Neuronal stem cell (in vitro differentiated cells): ENCODE results near the gene OR52N2.

ENCODE experiments used
- DNase-seq: peaks from one replicate; pipeline ENCODE4 v3.0.0-alpha.2; 2013; ENCODE audit warnings: low spot score
- H2AFZ ChIP-seq: one replicate; pipeline ENCODE4 v1.6.1; 2013; ENCODE audit warnings: mild to moderate bottlenecking, low read length, inconsistent platforms
- H2AK5ac ChIP-seq: 2 replicates; pipeline ENCODE4 v1.6.1; 2013; ENCODE audit warnings: low read depth, mild to moderate bottlenecking, inconsistent platforms, low read length, moderate library complexity, mixed read lengths
- H2BK120ac ChIP-seq: 2 replicates; pipeline ENCODE4 v1.6.1; 2013; ENCODE audit warnings: low read depth, mild to moderate bottlenecking, inconsistent platforms, low read length, moderate library complexity, mixed read lengths
- H2BK12ac ChIP-seq: one replicate; pipeline ENCODE4 v1.6.1; 2013; ENCODE audit warnings: low read length, inconsistent platforms
- H2BK15ac ChIP-seq: 2 replicates; pipeline ENCODE4 v1.6.1; 2013; ENCODE audit warnings: mild to moderate bottlenecking, low read length, inconsistent platforms, mixed read lengths
- H2BK5ac ChIP-seq: one replicate; pipeline ENCODE4 v1.6.1; 2013; ENCODE audit warnings: inconsistent platforms, mild to moderate bottlenecking, low read length, moderate library complexity
- H3K14ac ChIP-seq: one replicate; pipeline ENCODE4 v1.6.1; 2013; ENCODE audit warnings: low read length, inconsistent platforms
- H3K18ac ChIP-seq: 2 replicates; pipeline ENCODE4 v1.6.1; 2013; ENCODE audit warnings: low read length, inconsistent platforms
- H3K23ac ChIP-seq: 2 replicates; pipeline ENCODE4 v1.6.1; 2013; ENCODE audit warnings: low read depth, mild to moderate bottlenecking, mixed read lengths, low read length, inconsistent platforms; ENCODE audit not compliant: poor library complexity
- H3K27ac ChIP-seq: replicated peaks from 3 replicates; pipeline ENCODE4 v1.5.1; 2013; ENCODE audit warnings: low read length, inconsistent platforms
- H3K27me3 ChIP-seq, 3 experiments: 2 replicates each; pipeline ENCODE4 v1.6.1; 2013; ENCODE audit warnings: low read length in 3 of 3, mild to moderate bottlenecking in 2 of 3, inconsistent platforms in 1 of 3, low read depth in 1 of 3, mixed read lengths in 1 of 3, moderate library complexity in 1 of 3; ENCODE audit not compliant: control insufficient read depth in 3 of 3, insufficient read depth in 3 of 3
- H3K36me3 ChIP-seq, 2 donors: replicated peaks in 1 of 2; 2 replicates each; pipeline ENCODE4 v1.6.1; 2013; ENCODE audit warnings: low read length in 2 of 2; ENCODE audit not compliant: control insufficient read depth in 2 of 2, insufficient read depth in 2 of 2
- H3K4ac ChIP-seq: 2 replicates; pipeline ENCODE4 v1.6.1; 2013; ENCODE audit warnings: inconsistent platforms, mild to moderate bottlenecking, low read length, moderate library complexity
- H3K4me1 ChIP-seq, 2 donors: 1 replicate in 1 of 2; 2 replicates in 1 of 2; pipeline ENCODE4 v1.6.1; 2013; ENCODE audit warnings: low read length in 2 of 2, low read depth in 1 of 2; ENCODE audit not compliant: control insufficient read depth in 2 of 2, insufficient read depth in 1 of 2
- H3K4me2 ChIP-seq: one replicate; pipeline ENCODE4 v1.6.1; 2013; ENCODE audit warnings: mild to moderate bottlenecking, low read length, inconsistent platforms; ENCODE audit not compliant: insufficient read depth, poor library complexity, severe bottlenecking
- H3K4me3 ChIP-seq, 2 donors: 2 replicates each; pipeline ENCODE4 v1.5.1; 2013; ENCODE audit warnings: low read length in 2 of 2, mild to moderate bottlenecking in 2 of 2, inconsistent platforms in 1 of 2, moderate library complexity in 1 of 2
- H3K79me1 ChIP-seq: one replicate; pipeline ENCODE4 v1.6.1; 2013; ENCODE audit warnings: low read depth, mild to moderate bottlenecking, inconsistent platforms, low read length, moderate library complexity
- H3K9ac ChIP-seq: one replicate; pipeline ENCODE4 v1.6.1; 2013; ENCODE audit warnings: mild to moderate bottlenecking, low read depth, low read length, inconsistent platforms; ENCODE audit not compliant: poor library complexity
- H3K9me3 ChIP-seq, 2 donors: replicated peaks in 1 of 2; 2 replicates each; pipeline versions ENCODE3 to v1.6.1; 2013; ENCODE audit warnings: low read length in 2 of 2, mild to moderate bottlenecking in 2 of 2, inconsistent platforms in 1 of 2, low read depth in 1 of 2, mixed read lengths in 1 of 2, moderate library complexity in 1 of 2; ENCODE audit not compliant: control insufficient read depth in 2 of 2, insufficient read depth in 1 of 2
- H4K8ac ChIP-seq: one replicate; pipeline ENCODE4 v1.6.1; 2013; ENCODE audit warnings: low read depth, mild to moderate bottlenecking, inconsistent platforms, low read length, moderate library complexity
- H4K91ac ChIP-seq: one replicate; pipeline ENCODE4 v1.6.1; 2013; ENCODE audit warnings: low read length, low read depth, mild to moderate bottlenecking, inconsistent platforms; ENCODE audit not compliant: poor library complexity
- WGBS, 2 donors: extraction: QIAGEN DNeasy Blood & Tissue Kit; methylation state at CpG; one replicate each; pipeline ENCODE4 v1.1.7; 2013; ENCODE audit warnings: missing lambda C conversion rate in 2 of 2, mixed read lengths in 1 of 2; ENCODE audit not compliant: insufficient read length in 2 of 2, insufficient replicate concordance in 1 of 2; ENCODE audit errors: extremely low coverage in 2 of 2; 5-methylcytosine and 5-hydroxymethylcytosine counted together

The OR52N2 gene

DNA sequence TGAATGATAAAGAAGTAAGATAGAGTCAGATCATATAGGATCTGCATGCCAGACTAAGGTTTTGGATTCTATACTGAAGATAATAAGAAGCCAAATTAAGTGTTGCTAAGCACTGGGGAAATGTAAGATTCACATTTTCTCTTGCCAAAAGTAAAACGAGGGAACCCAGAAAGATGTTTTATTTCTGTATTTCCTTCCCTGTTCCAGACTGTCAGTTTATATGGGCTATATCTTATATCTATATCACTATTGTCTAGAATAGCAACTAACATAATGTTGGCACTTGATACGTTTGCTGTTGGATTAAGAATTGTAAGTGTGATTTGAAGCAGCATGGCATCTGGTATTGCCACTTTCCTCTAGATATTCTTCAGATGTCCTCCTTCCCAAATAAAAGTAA lies 24.7 kb downstream of the OR52N2 start:
- H2BK12ac ChIP-seq: no peak overlapping the region
- H2BK120ac ChIP-seq: no peak overlapping the region
- H3K79me1 ChIP-seq: no peaks in the 10 kb centered on the region
- H3K9ac ChIP-seq: no peak overlapping the region
- no peak overlapping the region for H3K4me2 ChIP-seq
- H2AFZ ChIP-seq: no peak overlapping the region
- no peak overlapping the region for H4K91ac ChIP-seq
- no peak overlapping the region for H4K8ac ChIP-seq
- H3K14ac ChIP-seq: no peak overlapping the region
- H3K4me1 ChIP-seq: no peaks in the 10 kb centered on the region
- no peak overlapping the region for H2BK5ac ChIP-seq
- no peaks in the 10 kb centered on the region for H3K36me3 ChIP-seq
- H3K27ac ChIP-seq: no peak overlapping the region
- H3K4me3 ChIP-seq: no peak overlapping the region
- H3K18ac ChIP-seq: no peak overlapping the region
- no peak for DNase-seq
- H3K9me3 ChIP-seq: no peaks in the 10 kb centered on the region
- no peak overlapping the region for H2AK5ac ChIP-seq
- no peak overlapping the region for H2BK15ac ChIP-seq
- no peak overlapping the region for H3K23ac ChIP-seq
- H3K4ac ChIP-seq: no peak overlapping the region
- H3K27me3 ChIP-seq: no peaks in the 10 kb centered on the region
- no CpG with 5 or more reads among the region's 2 CpGs for WGBS, 2 donors

GRCh38 chr11:5837695-5838094 lies 29.0 kb downstream of the OR52N2 start:
- no peak overlapping the region for H3K4me2 ChIP-seq
- no peak overlapping the region for H3K18ac ChIP-seq
- H2BK5ac ChIP-seq: no peak overlapping the region
- no peak overlapping the region for H3K14ac ChIP-seq
- H4K91ac ChIP-seq: no peak overlapping the region
- no peaks in the 10 kb centered on the region for H3K9me3 ChIP-seq
- no peak overlapping the region for H2AFZ ChIP-seq
- no peaks in the 10 kb centered on the region for H3K79me1 ChIP-seq
- H3K9ac ChIP-seq: no peak overlapping the region
- H3K36me3 ChIP-seq: no peaks in the 10 kb centered on the region
- no peaks in the 10 kb centered on the region for H3K4me1 ChIP-seq
- no peak overlapping the region for H3K23ac ChIP-seq
- H2BK15ac ChIP-seq: no peak overlapping the region
- H2BK120ac ChIP-seq: no peak overlapping the region
- no peaks in the 10 kb centered on the region for H3K27me3 ChIP-seq
- H4K8ac ChIP-seq: no peak overlapping the region
- no peak overlapping the region for H3K27ac ChIP-seq
- H2AK5ac ChIP-seq: no peak overlapping the region
- H2BK12ac ChIP-seq: no peak overlapping the region
- no peak overlapping the region for H3K4ac ChIP-seq
- no peak overlapping the region for H3K4me3 ChIP-seq
- WGBS, 2 donors: no CpG with 5 or more reads among the region's 2 CpGs
- DNase-seq: no peak

GRCh38 chr11:5841797-5842196 lies 33.1 kb downstream of the OR52N2 start, which contains the start of gene OR52E6:
TSS of gene OR52E6 (minus strand) at chr11:5841897. CDS start at chr11:5841897, 0 bp downstream.
- no peak within 1 kb of the TSS for H3K4ac ChIP-seq
- DNase-seq: no peak
- H3K18ac ChIP-seq: no peak within 1 kb of the TSS
- H4K91ac ChIP-seq: no peak within 1 kb of the TSS
- no peak within 1 kb of the TSS for H2BK120ac ChIP-seq
- no peaks in the 10 kb centered on the region for H3K4me1 ChIP-seq
- no peak within 1 kb of the TSS for H2BK15ac ChIP-seq
- no peak within 1 kb of the TSS for H2BK12ac ChIP-seq
- H3K14ac ChIP-seq: no peak within 1 kb of the TSS
- H4K8ac ChIP-seq: no peak within 1 kb of the TSS
- no peak within 1 kb of the TSS for H2BK5ac ChIP-seq
- H3K4me2 ChIP-seq: no peak within 1 kb of the TSS
- no peak within 1 kb of the TSS for H3K9ac ChIP-seq
- no peak within 1 kb of the TSS for H2AK5ac ChIP-seq
- H3K27ac ChIP-seq: no peak within 1 kb of the TSS
- H3K27me3 ChIP-seq: no peaks in the 10 kb centered on the region
- H3K79me1 ChIP-seq: no peaks in the 10 kb centered on the region
- no CpG with 5 or more reads among the region's 1 CpG for WGBS, 2 donors
- H3K4me3 ChIP-seq: no peak within 1 kb of the TSS
- no peak within 1 kb of the TSS for H3K23ac ChIP-seq
- no peaks in the 10 kb centered on the region for H3K36me3 ChIP-seq
- no peak within 1 kb of the TSS for H2AFZ ChIP-seq
- no peaks in the 10 kb centered on the region for H3K9me3 ChIP-seq

GRCh38 chr11:5846701-5847100 lies 38.0 kb downstream of the OR52N2 start:
- no peak overlapping the region for H3K4me2 ChIP-seq
- no peak overlapping the region for H2BK120ac ChIP-seq
- H3K36me3 ChIP-seq: no peaks in the 10 kb centered on the region
- H2BK5ac ChIP-seq: no peak overlapping the region
- no peaks in the 10 kb centered on the region for H3K79me1 ChIP-seq
- DNase-seq: no peak
- H3K9ac ChIP-seq: no peak overlapping the region
- H2AFZ ChIP-seq: no peak overlapping the region
- H2BK12ac ChIP-seq: no peak overlapping the region
- no peak overlapping the region for H3K23ac ChIP-seq
- no CpG with 5 or more reads among the region's 1 CpG for WGBS, 2 donors
- H4K8ac ChIP-seq: no peak overlapping the region
- H4K91ac ChIP-seq: no peak overlapping the region
- H2BK15ac ChIP-seq: no peak overlapping the region
- no peaks in the 10 kb centered on the region for H3K9me3 ChIP-seq
- no peak overlapping the region for H3K4me3 ChIP-seq
- H3K27ac ChIP-seq: no peak overlapping the region
- no peaks in the 10 kb centered on the region for H3K27me3 ChIP-seq
- no peaks in the 10 kb centered on the region for H3K4me1 ChIP-seq
- H3K14ac ChIP-seq: no peak overlapping the region
- no peak overlapping the region for H2AK5ac ChIP-seq
- no peak overlapping the region for H3K4ac ChIP-seq
- no peak overlapping the region for H3K18ac ChIP-seq
